Immature natural killer cell (primary cell): Measurements from ENCODE around the gene EPS8. TPM values are rescaled to one million over a fixed set of nuclear protein-coding genes. Genes with fewer than 3 reads are reported as not detected.

Source experiments
- DNase-seq, 3 donors: peaks; one replicate each; pipeline ENCODE4 v3.0.0; 2022; ENCODE audit warnings: mixed read lengths in 1 of 3
- H3K27ac Mint-ChIP-seq, 6 donors: one replicate each; pipeline ENCODE4 v1.8.0; 2020; ENCODE audit warnings: mixed read lengths in 6 of 6, mild to moderate bottlenecking in 5 of 6, inconsistent platforms in 4 of 6, moderate library complexity in 3 of 6
- H3K27me3 Mint-ChIP-seq, 3 donors: one replicate each; pipeline ENCODE4 v1.8.0; 2020 to 2021; ENCODE audit warnings: low read depth in 3 of 3, mild to moderate bottlenecking in 3 of 3, mixed read lengths in 3 of 3, moderate library complexity in 3 of 3, inconsistent platforms in 1 of 3
- H3K36me3 Mint-ChIP-seq, 3 donors: one replicate each; pipeline ENCODE4 v1.8.0; 2020; ENCODE audit warnings: mixed read lengths in 3 of 3, inconsistent platforms in 2 of 3, mild to moderate bottlenecking in 2 of 3
- H3K4me1 Mint-ChIP-seq, 2 donors: one replicate each; pipeline ENCODE4 v1.8.0; 2020; ENCODE audit warnings: inconsistent platforms in 2 of 2, mild to moderate bottlenecking in 2 of 2, mixed read lengths in 2 of 2, moderate library complexity in 1 of 2
- H3K4me3 Mint-ChIP-seq, 5 donors: one replicate each; pipeline ENCODE4 v1.8.0; 2020; ENCODE audit warnings: mild to moderate bottlenecking in 5 of 5, mixed read lengths in 5 of 5, inconsistent platforms in 3 of 5, moderate library complexity in 3 of 5
- H3K9me3 Mint-ChIP-seq, 6 donors: one replicate each; pipeline ENCODE4 v1.8.0; 2020; ENCODE audit warnings: mild to moderate bottlenecking in 6 of 6, mixed read lengths in 6 of 6, inconsistent platforms in 4 of 6, moderate library complexity in 3 of 6
- polyA plus RNA-seq, 3 donors: library from polyadenylated mRNA; unstranded; fragments of 300-500 nt; fragmentation: Illumina TruSeq; gene quantifications; one replicate each; pipeline ENCODE4 v1.2.3, GENCODE V29; 2021

Gene EPS8
- polyA plus RNA-seq, 3 donors from 2014 or later = 0.24 to 2.8 (median 2.0) TPM

DNA sequence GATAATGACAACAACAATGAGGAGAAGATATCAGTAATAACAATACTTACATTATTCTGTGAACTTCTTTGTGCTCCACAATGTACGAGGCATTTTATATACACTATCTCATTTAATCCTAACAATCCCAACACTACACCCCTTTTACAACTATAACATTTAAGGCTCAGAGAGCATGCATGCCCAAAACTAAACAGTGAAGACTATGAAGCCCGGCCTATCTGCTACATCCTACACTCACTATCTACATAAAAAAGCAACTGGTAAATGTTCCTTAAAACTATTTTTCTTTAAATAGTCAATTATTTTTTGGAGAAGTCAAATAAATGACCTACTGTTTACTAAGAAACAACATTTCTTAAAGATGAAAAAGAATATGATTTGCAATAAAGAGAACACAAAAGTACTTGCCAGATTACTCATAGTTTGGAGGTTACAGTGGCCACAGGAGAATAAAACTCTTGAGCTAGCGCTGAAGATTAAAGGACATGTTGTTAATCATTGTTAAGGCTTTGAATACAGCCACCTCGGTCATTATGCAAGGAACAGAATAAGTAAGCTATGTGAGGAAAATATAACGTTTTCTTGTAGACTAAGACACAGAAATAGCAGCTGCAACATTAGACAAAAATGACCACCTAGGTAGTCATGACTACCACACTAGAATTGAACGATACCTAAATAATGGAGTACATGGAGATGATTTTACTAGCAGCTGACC, 56.7 kb downstream of the EPS8 start:
- DNase-seq = no peak
- Mint-ChIP-seq H3K9me3 (peaks cover 0 to 4% (median 0%) of the 10 kb centered on the region in 6 donors), H3K4me1 (no peaks in the 10 kb centered on the region), H3K27me3 (peaks cover 0 to 2% (median 0%) of the 10 kb centered on the region in 3 donors), H3K27ac (no peak overlapping the region), H3K4me3 (no peak overlapping the region), H3K36me3 (no peaks in the 10 kb centered on the region)

DNA sequence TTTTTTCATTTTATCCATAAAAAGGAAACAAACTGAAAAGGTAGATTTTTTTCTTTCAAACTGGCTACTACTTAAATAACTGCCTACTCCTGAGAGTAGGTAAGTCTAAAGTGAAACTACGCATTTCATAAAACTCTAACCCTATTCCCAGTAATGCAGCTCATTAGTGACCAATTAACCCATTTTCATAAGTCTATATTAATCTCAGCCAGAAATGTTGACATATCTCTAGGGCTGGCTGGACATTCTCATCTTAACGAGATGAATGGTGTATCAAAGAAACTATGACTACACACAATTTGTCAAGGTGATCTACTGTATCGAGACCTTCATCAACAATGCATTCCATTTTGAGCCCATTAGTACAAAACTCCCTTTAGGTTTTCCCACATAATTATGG, 57.2 kb downstream of the EPS8 start:
- H3K4me3 Mint-ChIP-seq = no peak overlapping the region
- no peak for DNase-seq
- H3K27me3 Mint-ChIP-seq = peaks cover 0 to 2% (median 0%) of the 10 kb centered on the region in 3 donors
- H3K27ac Mint-ChIP-seq = no peak overlapping the region
- H3K4me1 Mint-ChIP-seq = no peaks in the 10 kb centered on the region
- H3K36me3 Mint-ChIP-seq = no peaks in the 10 kb centered on the region
- peaks cover 0 to 4% (median 0%) of the 10 kb centered on the region in 6 donors for H3K9me3 Mint-ChIP-seq

DNA sequence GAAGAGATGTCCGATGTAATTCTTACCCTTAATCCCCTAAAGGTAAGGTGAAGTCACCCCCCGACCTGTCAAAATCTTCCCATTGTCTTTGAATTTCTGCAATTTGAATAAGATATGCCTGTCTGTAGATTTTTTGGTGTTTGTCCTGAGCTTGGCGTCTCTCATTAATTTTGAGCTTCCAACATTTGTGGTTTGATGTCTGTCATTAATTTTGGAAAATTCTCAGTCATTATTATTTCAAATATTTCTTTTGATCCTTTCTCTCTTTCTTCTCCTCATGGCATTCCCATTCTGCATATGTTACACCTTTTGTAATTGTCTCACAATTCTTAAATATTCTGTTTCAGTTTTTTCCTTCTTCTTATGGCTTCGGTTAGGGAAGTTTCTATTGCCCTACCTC, 60.1 kb downstream of the EPS8 start:
- peaks cover 0 to 2% (median 0%) of the 10 kb centered on the region in 3 donors for H3K27me3 Mint-ChIP-seq
- peaks cover 0 to 4% (median 0%) of the 10 kb centered on the region in 6 donors for H3K9me3 Mint-ChIP-seq
- no peaks in the 10 kb centered on the region for H3K36me3 Mint-ChIP-seq
- no peak overlapping the region for H3K27ac Mint-ChIP-seq
- DNase-seq = no peak
- H3K4me1 Mint-ChIP-seq = no peaks in the 10 kb centered on the region
- H3K4me3 Mint-ChIP-seq = no peak overlapping the region

DNA sequence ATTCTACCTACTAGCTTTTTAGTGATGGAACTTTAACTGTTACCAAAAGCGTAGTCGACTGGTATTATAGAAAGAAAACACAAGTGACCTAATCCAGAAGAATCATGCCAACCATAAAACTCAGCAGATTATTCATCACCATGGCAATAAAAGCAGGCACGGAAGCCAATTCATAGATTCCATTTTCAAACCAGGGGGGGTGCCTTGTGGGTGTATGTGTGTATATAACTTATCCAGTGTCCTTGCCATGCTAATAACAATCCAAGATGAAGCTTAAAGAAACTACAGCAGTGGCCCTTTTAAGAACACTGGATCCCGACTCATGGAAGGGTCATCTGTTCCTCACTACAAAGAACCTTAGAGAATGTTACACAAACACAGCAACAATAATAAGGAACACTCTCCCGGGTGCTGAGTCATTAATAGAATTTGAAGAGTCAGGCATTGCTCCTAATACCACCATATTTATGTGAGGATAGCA, 61.0 kb downstream of the EPS8 start:
- DNase-seq = no peak
- H3K4me1 Mint-ChIP-seq = no peaks in the 10 kb centered on the region
- H3K36me3 Mint-ChIP-seq = no peaks in the 10 kb centered on the region
- H3K27me3 Mint-ChIP-seq = peaks cover 0 to 2% (median 0%) of the 10 kb centered on the region in 3 donors
- H3K9me3 Mint-ChIP-seq = peaks cover 0 to 4% (median 0%) of the 10 kb centered on the region in 6 donors
- H3K27ac Mint-ChIP-seq = no peak overlapping the region
- no peak overlapping the region for H3K4me3 Mint-ChIP-seq

DNA sequence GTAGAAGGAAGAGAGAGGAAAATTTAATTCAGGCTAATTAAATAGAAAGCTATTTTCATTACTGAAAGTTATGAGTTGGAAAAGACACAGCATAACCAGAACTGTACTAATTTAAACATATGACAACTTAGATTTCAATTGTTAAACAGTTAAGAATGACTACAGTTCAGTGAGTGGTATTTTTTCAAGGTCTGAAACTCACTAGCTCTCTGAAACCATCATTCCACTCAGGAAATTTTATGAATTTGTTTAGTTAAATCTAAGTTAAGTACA, 62.4 kb downstream of the EPS8 start:
- no peaks in the 10 kb centered on the region for H3K9me3 Mint-ChIP-seq
- peaks cover 0 to 5% (median 0%) of the 10 kb centered on the region in 3 donors for H3K27me3 Mint-ChIP-seq
- H3K4me1 Mint-ChIP-seq = no peaks in the 10 kb centered on the region
- no peak overlapping the region for H3K4me3 Mint-ChIP-seq
- no peak overlapping the region for H3K27ac Mint-ChIP-seq
- DNase-seq = no peak
- H3K36me3 Mint-ChIP-seq = no peaks in the 10 kb centered on the region

DNA sequence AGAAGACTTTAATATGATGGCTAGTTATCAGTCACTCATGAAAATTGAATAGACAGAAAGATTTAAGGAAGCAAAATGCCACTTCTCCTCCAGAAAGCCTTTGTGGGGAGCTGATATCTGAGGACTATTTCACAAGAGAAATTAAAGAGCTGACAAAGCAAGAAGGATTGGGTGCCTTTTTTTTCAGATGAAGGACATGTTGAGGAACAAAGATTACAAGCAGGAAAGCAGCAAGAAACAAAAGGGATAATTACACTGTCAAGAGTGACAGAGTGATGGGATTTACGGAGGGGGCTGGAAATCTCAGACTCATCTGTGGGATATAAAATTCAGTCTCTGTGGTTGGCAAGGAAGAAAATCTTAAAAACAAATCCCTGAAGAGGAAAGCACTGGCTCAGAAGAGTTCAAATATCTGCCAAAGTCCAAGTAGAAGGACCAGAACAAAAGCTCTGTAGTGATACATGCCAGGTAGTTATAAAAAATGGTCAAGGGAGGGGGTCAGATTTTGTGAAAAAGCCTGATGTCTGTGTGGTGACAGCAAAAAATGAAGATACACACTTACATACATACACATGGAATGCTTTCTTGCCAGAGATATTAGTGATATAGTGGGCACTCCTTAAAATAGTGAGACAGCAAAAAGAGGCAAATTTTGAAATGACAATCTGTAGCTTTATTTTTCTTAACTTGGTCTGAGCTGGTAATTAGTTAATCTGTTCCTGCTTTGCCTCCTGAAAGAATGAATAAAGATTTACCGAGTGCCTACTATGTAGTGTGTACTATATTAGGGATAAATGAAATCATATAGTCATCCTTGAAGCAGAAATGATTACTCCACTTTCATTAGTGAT, 62.9 kb downstream of the EPS8 start:
- Mint-ChIP-seq H3K27ac (no peak overlapping the region), H3K4me1 (no peaks in the 10 kb centered on the region), H3K36me3 (no peaks in the 10 kb centered on the region), H3K9me3 (no peaks in the 10 kb centered on the region), H3K27me3 (peaks cover 0 to 5% (median 0%) of the 10 kb centered on the region in 3 donors), H3K4me3 (no peak overlapping the region)
- DNase-seq = no peak

DNA sequence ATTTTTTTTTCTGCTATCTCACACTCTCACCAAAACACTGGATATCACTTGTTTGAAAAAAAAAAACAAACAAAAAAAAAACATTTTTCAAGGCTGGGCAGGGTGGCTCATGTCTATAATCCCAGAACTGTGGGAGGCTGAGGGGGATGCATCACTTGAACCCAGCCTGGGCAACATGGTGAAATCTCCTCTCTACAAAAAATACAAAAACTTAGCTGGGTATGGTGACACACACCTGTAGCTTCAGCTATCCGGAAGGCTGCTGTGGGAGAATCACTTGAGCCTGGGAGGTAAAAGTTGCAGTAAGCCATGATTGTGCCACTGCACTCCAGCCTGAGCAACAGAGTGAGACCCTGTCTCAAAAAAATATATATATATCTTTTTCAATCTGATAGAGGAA, 66.2 kb downstream of the EPS8 start:
- H3K27me3 Mint-ChIP-seq = peaks cover 0 to 2% (median 0%) of the 10 kb centered on the region in 3 donors
- H3K27ac Mint-ChIP-seq = no peak overlapping the region
- H3K9me3 Mint-ChIP-seq = no peaks in the 10 kb centered on the region
- H3K4me3 Mint-ChIP-seq = no peak overlapping the region
- no peak for DNase-seq
- no peaks in the 10 kb centered on the region for H3K4me1 Mint-ChIP-seq
- H3K36me3 Mint-ChIP-seq = no peaks in the 10 kb centered on the region

DNA sequence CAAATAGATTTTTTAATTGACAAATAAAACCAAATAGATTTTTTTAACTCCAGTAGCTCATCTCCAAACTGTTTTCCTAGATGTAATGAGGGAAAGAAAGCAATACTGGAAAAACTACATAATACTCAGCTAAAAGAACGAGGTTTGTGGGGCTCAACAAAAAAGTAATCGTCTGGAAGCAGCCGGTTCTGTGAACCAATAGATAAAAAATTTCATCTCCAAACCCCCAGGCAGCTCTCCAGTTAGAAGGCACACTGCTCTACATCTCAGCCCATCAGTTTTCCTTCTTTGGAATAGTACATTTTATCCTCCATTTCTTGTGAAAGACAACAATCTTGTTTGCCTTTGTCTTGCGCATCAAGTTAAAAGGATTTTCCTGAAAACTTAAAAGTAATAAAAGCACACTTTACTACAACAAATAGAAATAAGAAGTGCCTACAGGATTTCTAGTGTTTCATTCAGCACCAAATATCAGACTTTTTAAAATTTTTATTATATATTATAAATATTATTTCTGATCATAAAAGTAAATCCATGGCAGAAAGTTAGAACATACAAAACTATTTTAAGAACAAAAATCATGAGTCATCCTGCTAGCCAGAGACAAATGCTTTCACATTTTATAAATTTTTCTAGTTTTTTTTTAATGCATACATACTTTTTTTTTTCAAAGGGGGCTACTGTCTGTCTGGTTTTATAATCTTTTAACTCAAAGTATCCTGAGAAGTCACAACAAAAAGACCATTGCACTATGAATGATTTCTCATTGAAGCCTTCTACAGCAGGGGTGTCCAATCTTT, 67.7 kb downstream of the EPS8 start:
- Mint-ChIP-seq H3K27me3 (peaks cover 0 to 2% (median 0%) of the 10 kb centered on the region in 3 donors), H3K9me3 (no peaks in the 10 kb centered on the region), H3K27ac (no peak overlapping the region), H3K36me3 (no peaks in the 10 kb centered on the region), H3K4me1 (no peaks in the 10 kb centered on the region), H3K4me3 (no peak overlapping the region)
- DNase-seq = no peak

DNA sequence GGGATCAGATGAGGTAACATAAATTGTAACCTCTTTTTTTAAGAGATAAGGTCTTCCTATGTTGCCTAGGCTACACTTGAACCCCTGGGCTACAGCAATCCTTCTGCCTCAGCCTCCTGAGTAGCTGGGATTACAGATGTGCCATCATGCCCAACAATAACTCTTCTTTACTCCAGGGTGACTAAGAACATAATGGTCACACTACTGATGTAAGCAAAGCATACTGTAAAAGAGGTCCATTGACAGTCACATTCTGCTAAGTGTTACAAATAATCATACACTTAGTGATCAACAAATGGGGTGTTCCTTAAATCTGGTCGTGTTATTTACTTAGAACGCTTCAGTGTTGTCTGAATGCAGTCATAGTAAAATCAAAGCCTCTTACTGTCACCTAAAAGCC, 68.9 kb downstream of the EPS8 start:
- Mint-ChIP-seq H3K27ac (no peak overlapping the region), H3K4me3 (no peak overlapping the region), H3K9me3 (no peaks in the 10 kb centered on the region), H3K36me3 (no peaks in the 10 kb centered on the region), H3K27me3 (peaks cover 0 to 2% (median 1%) of the 10 kb centered on the region in 3 donors), H3K4me1 (no peaks in the 10 kb centered on the region)
- DNase-seq = no peak

DNA sequence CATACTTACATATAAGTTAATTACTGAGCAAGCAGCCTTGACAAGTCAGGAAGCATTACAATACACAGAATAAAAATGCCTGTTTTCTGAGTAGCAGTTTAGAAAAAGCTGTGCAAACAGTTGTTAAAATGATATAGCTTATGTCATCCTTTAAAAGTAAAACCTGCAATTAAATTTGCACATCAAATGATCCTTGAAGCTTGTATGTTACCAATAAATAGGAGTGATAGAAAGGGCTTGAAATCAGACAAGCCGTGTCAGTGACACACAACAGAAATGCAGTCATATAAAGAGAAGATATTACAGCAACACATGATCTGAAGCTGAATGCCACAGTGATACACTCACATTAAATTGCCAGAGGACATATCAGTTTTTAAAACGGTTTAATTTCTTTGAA, 70.0 kb downstream of the EPS8 start:
- H3K36me3 Mint-ChIP-seq = no peaks in the 10 kb centered on the region
- no peak overlapping the region for H3K4me3 Mint-ChIP-seq
- DNase-seq = no peak
- no peak overlapping the region for H3K27ac Mint-ChIP-seq
- peaks cover 0 to 2% (median 1%) of the 10 kb centered on the region in 3 donors for H3K27me3 Mint-ChIP-seq
- H3K4me1 Mint-ChIP-seq = no peaks in the 10 kb centered on the region
- no peaks in the 10 kb centered on the region for H3K9me3 Mint-ChIP-seq

DNA sequence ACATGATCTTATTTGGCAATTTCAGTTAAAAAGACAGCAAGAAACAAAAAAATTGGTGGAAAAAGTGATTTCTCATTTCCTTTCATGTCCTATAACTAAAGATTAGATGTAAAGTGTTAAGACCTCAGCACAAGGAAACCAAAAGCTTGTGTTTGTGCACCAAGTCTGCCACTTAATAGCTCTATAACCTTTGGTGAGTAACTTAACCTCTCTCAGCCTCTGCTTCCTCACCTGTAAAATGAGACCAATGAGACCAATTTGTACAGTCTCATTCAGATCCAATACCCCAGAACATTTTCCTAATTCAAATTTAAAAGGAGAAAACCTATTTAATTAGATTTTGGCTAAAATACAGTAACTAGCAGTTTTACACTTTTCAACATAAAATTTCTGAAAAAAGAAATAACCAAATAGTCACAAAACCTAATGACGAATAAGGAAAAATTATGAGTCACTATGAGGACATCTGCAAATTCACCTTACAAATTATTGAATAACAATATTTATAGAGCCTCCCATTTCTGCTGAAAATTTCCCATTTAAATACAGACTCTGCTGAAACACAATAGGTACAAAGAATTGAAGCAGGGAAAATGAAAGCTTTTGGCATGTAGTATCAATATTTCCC, 71.1 kb downstream of the EPS8 start:
- H3K27me3 Mint-ChIP-seq = peaks cover 0 to 5% (median 1%) of the 10 kb centered on the region in 3 donors
- H3K9me3 Mint-ChIP-seq = no peaks in the 10 kb centered on the region
- H3K27ac Mint-ChIP-seq = no peak overlapping the region
- no peak overlapping the region for H3K4me3 Mint-ChIP-seq
- DNase-seq = no peak
- H3K36me3 Mint-ChIP-seq = no peaks in the 10 kb centered on the region
- no peaks in the 10 kb centered on the region for H3K4me1 Mint-ChIP-seq

DNA sequence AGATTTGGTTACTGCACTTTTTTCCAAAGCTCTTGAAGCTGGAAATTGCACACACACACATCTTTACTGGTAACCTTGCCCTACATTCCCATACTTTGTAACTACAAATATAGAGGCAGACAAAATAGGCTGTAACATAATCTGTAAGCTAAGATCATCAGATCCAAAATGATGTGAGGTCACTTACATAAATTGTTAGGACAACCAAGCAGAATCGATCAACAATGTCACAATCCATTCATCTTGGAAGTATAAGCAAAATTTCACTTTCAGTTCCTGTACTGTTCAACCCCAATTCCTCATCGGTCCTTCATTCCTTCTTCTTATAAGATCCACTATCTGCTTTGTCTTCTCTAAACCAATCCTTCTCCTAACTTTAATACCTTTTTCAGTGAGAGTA, 72.6 kb downstream of the EPS8 start:
- no peaks in the 10 kb centered on the region for H3K36me3 Mint-ChIP-seq

DNA sequence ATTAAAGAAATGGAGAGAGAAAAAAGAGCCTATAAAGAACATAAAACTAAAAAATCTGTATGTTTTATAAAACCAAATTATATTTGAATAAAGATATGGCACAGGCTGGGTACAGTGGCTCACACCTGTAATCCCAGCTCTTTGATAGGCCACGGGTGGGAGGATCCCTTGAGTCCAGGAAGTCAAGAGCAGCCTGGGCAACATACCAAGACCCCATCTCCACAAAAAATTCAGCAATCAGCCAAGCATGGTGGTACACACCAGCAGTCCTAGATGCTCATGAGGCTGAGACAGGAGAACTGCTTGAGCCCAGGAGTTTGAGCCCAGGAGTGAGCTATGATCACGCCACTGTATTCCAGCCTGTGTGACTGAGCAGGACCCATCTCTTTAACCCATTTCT, 74.9 kb downstream of the EPS8 start:
- Mint-ChIP-seq H3K9me3 (peaks cover 0 to 2% (median 0%) of the 10 kb centered on the region in 6 donors), H3K4me1 (no peaks in the 10 kb centered on the region), H3K36me3 (no peaks in the 10 kb centered on the region), H3K4me3 (no peak overlapping the region), H3K27ac (no peak overlapping the region), H3K27me3 (peaks cover 0 to 2% (median 1%) of the 10 kb centered on the region in 3 donors)
- DNase-seq = no peak

More for the DNA sequence above, 72.6 kb downstream of the EPS8 start:
- no peak overlapping the region for H3K27ac Mint-ChIP-seq
- no peak overlapping the region for H3K4me3 Mint-ChIP-seq
- no peaks in the 10 kb centered on the region for H3K9me3 Mint-ChIP-seq
- peaks cover 0 to 2% (median 1%) of the 10 kb centered on the region in 3 donors for H3K27me3 Mint-ChIP-seq
- no peaks in the 10 kb centered on the region for H3K4me1 Mint-ChIP-seq
- no peak for DNase-seq
